ENCODE data around the gene RBM33. TPM values are rescaled to one million over a fixed set of nuclear protein-coding genes. Genes with fewer than 3 reads are reported as not detected.
A peak's percentile ranks its signal among the peaks of the same experiment; 100 is the strongest.

Gene RBM33
- total RNA-seq, 1 experiment from 2014 or later = 73.6 TPM

- ChIA-PET POLR2A (ENCODE audit: low non-redundant PET) (no interaction called here), CTCF (no interaction called here)
These were observed 56.4 kb downstream of the RBM33 start for GRCh38 chr7:155700847-155701246.

GRCh38 chr7:155701972-155702544 is 57.6 kb downstream of the RBM33 start:
- Histone ChIP-seq H3K27me3 (replicated peaks; ENCODE audit: insufficient read depth, low read depth, low read length, poor library complexity) (no peaks in the 10 kb centered on the region), H3K36me3 (ENCODE audit: insufficient read depth, low read length, poor library complexity, severe bottlenecking) (peaks cover 37% of the 10 kb centered on the region), H3K4me3 (ENCODE audit: low read depth, low read length, poor library complexity, severe bottlenecking) (no peak overlapping the region), H3K4me1 (ENCODE audit: insufficient read depth, low read length, poor library complexity, severe bottlenecking) (no peaks in the 10 kb centered on the region), H3K27ac (ENCODE audit: low read depth, low read length, poor library complexity, severe bottlenecking) (peak overlapping the region; percentile 5), H3K9me3 (ENCODE audit: low read depth, low read length, poor library complexity, severe bottlenecking) (no peaks in the 10 kb centered on the region)
- BruUV-seq (replicated peaks) = no TSS peak
- POLR2A ChIA-PET (ENCODE audit: low non-redundant PET) = no interaction called here
- CTCF ChIA-PET = no interaction called here
- intact Hi-C loops (cut with micrococcal nuclease; ENCODE audit: unreplicated experiment) = no loop called here
- no peak for TF ChIP-seq CTCF (conservative IDR thresholded peaks at IDR 0.05; ENCODE audit: low read depth, low read length)
- no peak for TF ChIP-seq EZH2 (IDR thresholded peaks at IDR 0.05; ENCODE audit: borderline replicate concordance, low read depth, low read length, poor library complexity, severe bottlenecking)
- no peak for DNase-seq (ENCODE audit: low spot score)

More at GRCh38 chr7:155700847-155701246, 56.4 kb downstream of the RBM33 start:
- H3K27me3 ChIP-seq (replicated peaks; ENCODE audit: insufficient read depth, low read depth, low read length, poor library complexity) = no peaks in the 10 kb centered on the region
- intact Hi-C loops (cut with micrococcal nuclease; ENCODE audit: unreplicated experiment) = no loop called here
- DNase-seq (ENCODE audit: low spot score) = no peak
- H3K36me3 ChIP-seq (ENCODE audit: insufficient read depth, low read length, poor library complexity, severe bottlenecking) = peaks cover 29% of the 10 kb centered on the region
- BruUV-seq (replicated peaks) = no TSS peak
- no peaks in the 10 kb centered on the region for H3K9me3 ChIP-seq (ENCODE audit: low read depth, low read length, poor library complexity, severe bottlenecking)
- no peak overlapping the region for H3K27ac ChIP-seq (ENCODE audit: low read depth, low read length, poor library complexity, severe bottlenecking)
- no peaks in the 10 kb centered on the region for H3K4me1 ChIP-seq (ENCODE audit: insufficient read depth, low read length, poor library complexity, severe bottlenecking)
- no peak for TF ChIP-seq EZH2 (IDR thresholded peaks at IDR 0.05; ENCODE audit: borderline replicate concordance, low read depth, low read length, poor library complexity, severe bottlenecking)
- TF ChIP-seq CTCF (conservative IDR thresholded peaks at IDR 0.05; ENCODE audit: low read depth, low read length) = no peak
- no peak overlapping the region for H3K4me3 ChIP-seq (ENCODE audit: low read depth, low read length, poor library complexity, severe bottlenecking)

GRCh38 chr7:155702616-155703015 is 58.2 kb downstream of the RBM33 start:
- no peaks in the 10 kb centered on the region for H3K4me1 ChIP-seq (ENCODE audit: insufficient read depth, low read length, poor library complexity, severe bottlenecking)
- no peaks in the 10 kb centered on the region for H3K9me3 ChIP-seq (ENCODE audit: low read depth, low read length, poor library complexity, severe bottlenecking)
- intact Hi-C loops (cut with micrococcal nuclease; ENCODE audit: unreplicated experiment) = no loop called here
- ChIA-PET POLR2A (ENCODE audit: low non-redundant PET) (no interaction called here), CTCF (no interaction called here)
- BruUV-seq (replicated peaks) = no TSS peak
- H3K36me3 ChIP-seq (ENCODE audit: insufficient read depth, low read length, poor library complexity, severe bottlenecking) = peaks cover 41% of the 10 kb centered on the region
- DNase-seq (ENCODE audit: low spot score) = peak; percentile 11
- no peak for TF ChIP-seq CTCF (conservative IDR thresholded peaks at IDR 0.05; ENCODE audit: low read depth, low read length)
- no peak for TF ChIP-seq EZH2 (IDR thresholded peaks at IDR 0.05; ENCODE audit: borderline replicate concordance, low read depth, low read length, poor library complexity, severe bottlenecking)
- no peak overlapping the region for H3K27ac ChIP-seq (ENCODE audit: low read depth, low read length, poor library complexity, severe bottlenecking)
- no peak overlapping the region for H3K4me3 ChIP-seq (ENCODE audit: low read depth, low read length, poor library complexity, severe bottlenecking)
- no peaks in the 10 kb centered on the region for H3K27me3 ChIP-seq (replicated peaks; ENCODE audit: insufficient read depth, low read depth, low read length, poor library complexity)
